Brain pericyte (primary cell): ENCODE data around the gene HSPBP1.

ENCODE experiments used
- DNase-seq: peaks from one replicate; pipeline ENCODE4 v3.0.0-alpha.2; 2012; ENCODE audit warnings: low read depth, low spot score

The HSPBP1 gene

GRCh38 chr19:55255618-55256423 lies 24.1 kb downstream of the HSPBP1 start:
- no peak for DNase-seq

GRCh38 chr19:55254625-55254977 lies 25.3 kb downstream of the HSPBP1 start:
- DNase-seq, result no peak

GRCh38 chr19:55253842-55254624 lies 25.9 kb downstream of the HSPBP1 start:
- no peak for DNase-seq

- no peak for DNase-seq
Observed at GRCh38 chr19:55252760-55253663, 26.9 kb downstream of the HSPBP1 start.

GRCh38 chr19:55251341-55252081 lies 28.4 kb downstream of the HSPBP1 start:
- DNase-seq, result no peak

GRCh38 chr19:55250262-55251036 lies 29.5 kb downstream of the HSPBP1 start:
- DNase-seq, result no peak

- DNase-seq, result no peak
Observed at GRCh38 chr19:55249841-55250240, 30.1 kb downstream of the HSPBP1 start.

- no peak for DNase-seq
Observed at GRCh38 chr19:55248704-55249103, 31.2 kb downstream of the HSPBP1 start.

- DNase-seq, result no peak
Observed at GRCh38 chr19:55248166-55248675, 31.7 kb downstream of the HSPBP1 start.

- DNase-seq, result no peak
Observed at GRCh38 chr19:55247621-55248099, 32.2 kb downstream of the HSPBP1 start.

- no peak for DNase-seq
Observed at GRCh38 chr19:55246462-55247451, 33.2 kb downstream of the HSPBP1 start.

GRCh38 chr19:55245236-55245904 lies 34.5 kb downstream of the HSPBP1 start:
- DNase-seq, result no peak

GRCh38 chr19:55244004-55244680 lies 35.8 kb downstream of the HSPBP1 start:
- no peak for DNase-seq

- no peak for DNase-seq
Observed at GRCh38 chr19:55242517-55242916, 37.4 kb downstream of the HSPBP1 start.

- no peak for DNase-seq
Observed at GRCh38 chr19:55241935-55242464, 37.9 kb downstream of the HSPBP1 start.

GRCh38 chr19:55241143-55241934 lies 38.6 kb downstream of the HSPBP1 start:
- DNase-seq, result no peak

GRCh38 chr19:55240713-55241020 lies 39.2 kb downstream of the HSPBP1 start:
- no peak for DNase-seq
